NCI-H187 treated with DMSO at 0.1 percent for 48 hours (cell line): ENCODE results near the gene MRPL28.
"Not testable (repeated sequence)": the region's sequence is repeated elsewhere in the genome, so short reads cannot be mapped to it uniquely, and the experiment has no call there.

ENCODE experiments used
- DNase-seq: peaks from one replicate; lab custom pipeline; 2025; lab: John Stamatoyannopoulos, UW

The MRPL28 gene

GRCh38 chr16:339680-340079 lies 30.7 kb downstream of the MRPL28 start:
- DNase-seq = no peak

- no peak for DNase-seq
These were observed 32.3 kb downstream of the MRPL28 start for GRCh38 chr16:337975-338575.

- no peak for DNase-seq
These were observed 32.9 kb downstream of the MRPL28 start for GRCh38 chr16:337437-337836.

GRCh38 chr16:336269-336668 lies 34.1 kb downstream of the MRPL28 start:
- no peak for DNase-seq

GRCh38 chr16:334861-335632 lies 35.3 kb downstream of the MRPL28 start:
- DNase-seq = not testable (repeated sequence)

GRCh38 chr16:334164-334832 lies 36.0 kb downstream of the MRPL28 start:
- DNase-seq = not testable (repeated sequence)

GRCh38 chr16:333406-334094 lies 36.8 kb downstream of the MRPL28 start:
- DNase-seq = no peak

- DNase-seq = not testable (repeated sequence)
These were observed 39.0 kb downstream of the MRPL28 start for GRCh38 chr16:331181-331814.

GRCh38 chr16:330741-331140 lies 39.6 kb downstream of the MRPL28 start:
- no peak for DNase-seq

- no peak for DNase-seq
These were observed 44.8 kb downstream of the MRPL28 start for GRCh38 chr16:325375-326145.

GRCh38 chr16:324451-325334 lies 45.6 kb downstream of the MRPL28 start:
- no peak for DNase-seq

- no peak for DNase-seq
These were observed 46.2 kb downstream of the MRPL28 start for GRCh38 chr16:324201-324450.

GRCh38 chr16:322476-323143 lies 47.7 kb downstream of the MRPL28 start:
- no peak for DNase-seq

- DNase-seq = no peak
These were observed 48.8 kb downstream of the MRPL28 start for GRCh38 chr16:321532-321931.

- DNase-seq = no peak
These were observed 50.1 kb downstream of the MRPL28 start for GRCh38 chr16:320206-320605.

GRCh38 chr16:318628-319027 lies 51.7 kb downstream of the MRPL28 start:
- no peak for DNase-seq

GRCh38 chr16:317583-317982 lies 52.8 kb downstream of the MRPL28 start:
- DNase-seq = no peak
